ENCODE results near the gene CLDN14. TPM values are rescaled to one million over a fixed set of nuclear protein-coding genes. Genes with fewer than 3 reads are reported as not detected.

The CLDN14 gene
- total RNA-seq, 2 experiments from 2014 or later = not detected

- H3K79me2 ChIP-seq (ENCODE audit: insufficient read depth, low read depth, low read length) = no peaks in the 10 kb centered on the region
- no peaks in the 10 kb centered on the region for H3K36me3 ChIP-seq (ENCODE audit: insufficient read depth, low read length)
- no peak overlapping the region for H2AFZ ChIP-seq (ENCODE audit: low read length)
- intact Hi-C loops (cut with micrococcal nuclease; ENCODE audit: unreplicated experiment) = no loop called here
- H3K9me3 ChIP-seq (ENCODE audit: low read length) = no peaks in the 10 kb centered on the region
- CTCF ChIA-PET (ENCODE audit: unreplicated experiment) = no interaction called here
- TF ChIP-seq CTCF (conservative IDR thresholded peaks at IDR 0.05; ENCODE audit: low read length) (no peak), EZH2phosphoT487 (IDR thresholded peaks at IDR 0.05; ENCODE audit: borderline replicate concordance, low read depth, low read length) (no peak)
- no peaks in the 10 kb centered on the region for H3K4me1 ChIP-seq (ENCODE audit: insufficient read depth, low read length, poor library complexity, severe bottlenecking)
- no TSS peak for BruUV-seq (replicated peaks)
- H3K4me2 ChIP-seq (ENCODE audit: low read length) = no peak overlapping the region
- H3K27ac ChIP-seq (ENCODE audit: low read depth, low read length, poor library complexity, severe bottlenecking) = no peak overlapping the region
- no peak overlapping the region for H3K4me3 ChIP-seq (ENCODE audit: low read depth, low read length, poor library complexity, severe bottlenecking)
- no peaks in the 10 kb centered on the region for H3K9me2 ChIP-seq (ENCODE audit: insufficient read depth, low read length)
- H4K20me1 ChIP-seq (ENCODE audit: insufficient read depth, low read length) = no peaks in the 10 kb centered on the region
- DNase-seq (ENCODE audit: low spot score) = no peak
- POLR2A ChIA-PET = no interaction called here
These were observed 8.6 kb downstream of the CLDN14 start for GRCh38 chr21:36471254-36471723.

GRCh38 chr21:36470294-36470693 lies 9.6 kb downstream of the CLDN14 start:
- no TSS peak for BruUV-seq (replicated peaks)
- intact Hi-C loops (cut with micrococcal nuclease; ENCODE audit: unreplicated experiment) = no loop called here
- ChIA-PET POLR2A (no interaction called here), CTCF (ENCODE audit: unreplicated experiment) (no interaction called here)
- Histone ChIP-seq H4K20me1 (ENCODE audit: insufficient read depth, low read length) (no peaks in the 10 kb centered on the region), H3K36me3 (ENCODE audit: insufficient read depth, low read length) (no peaks in the 10 kb centered on the region), H3K4me1 (ENCODE audit: insufficient read depth, low read length, poor library complexity, severe bottlenecking) (no peaks in the 10 kb centered on the region), H3K9me3 (ENCODE audit: low read length) (no peaks in the 10 kb centered on the region), H3K79me2 (ENCODE audit: insufficient read depth, low read depth, low read length) (no peaks in the 10 kb centered on the region), H3K27ac (ENCODE audit: low read depth, low read length, poor library complexity, severe bottlenecking) (no peak overlapping the region), H2AFZ (ENCODE audit: low read length) (no peak overlapping the region), H3K4me2 (ENCODE audit: low read length) (no peak overlapping the region), H3K4me3 (ENCODE audit: low read depth, low read length, poor library complexity, severe bottlenecking) (no peak overlapping the region), H3K9me2 (ENCODE audit: insufficient read depth, low read length) (no peaks in the 10 kb centered on the region)
- TF ChIP-seq EZH2phosphoT487 (IDR thresholded peaks at IDR 0.05; ENCODE audit: borderline replicate concordance, low read depth, low read length) = no peak
- no peak for DNase-seq (ENCODE audit: low spot score)

GRCh38 chr21:36466061-36466511 lies 13.8 kb downstream of the CLDN14 start:
- no peaks in the 10 kb centered on the region for H3K9me2 ChIP-seq (ENCODE audit: insufficient read depth, low read length)
- H3K4me2 ChIP-seq (ENCODE audit: low read length) = no peak overlapping the region
- CTCF ChIA-PET (ENCODE audit: unreplicated experiment) = no interaction called here
- TF ChIP-seq CTCF (conservative IDR thresholded peaks at IDR 0.05; ENCODE audit: low read length) = no peak
- no peak overlapping the region for H3K27ac ChIP-seq (ENCODE audit: low read depth, low read length, poor library complexity, severe bottlenecking)
- H4K20me1 ChIP-seq (ENCODE audit: insufficient read depth, low read length) = no peaks in the 10 kb centered on the region
- no peaks in the 10 kb centered on the region for H3K9me3 ChIP-seq (ENCODE audit: low read length)
- BruUV-seq (replicated peaks) = no TSS peak
- no peak overlapping the region for H3K4me3 ChIP-seq (ENCODE audit: low read depth, low read length, poor library complexity, severe bottlenecking)
- POLR2A ChIA-PET = no interaction called here
- H2AFZ ChIP-seq (ENCODE audit: low read length) = no peak overlapping the region
- H3K36me3 ChIP-seq (ENCODE audit: insufficient read depth, low read length) = no peaks in the 10 kb centered on the region
- DNase-seq (ENCODE audit: low spot score) = no peak
- H3K79me2 ChIP-seq (ENCODE audit: insufficient read depth, low read depth, low read length) = no peaks in the 10 kb centered on the region
- intact Hi-C loops (cut with micrococcal nuclease; ENCODE audit: unreplicated experiment) = no loop called here
- H3K4me1 ChIP-seq (ENCODE audit: insufficient read depth, low read length, poor library complexity, severe bottlenecking) = no peaks in the 10 kb centered on the region
